IPS DF 19.7 (cell line): Measurements from ENCODE around the gene CEP290.
"Not testable (repeated sequence)": the region's sequence is repeated elsewhere in the genome, so short reads cannot be mapped to it uniquely, and the experiment has no call there.

Experiments used
- DNase-seq: peaks from one replicate; pipeline ENCODE4 v3.0.0-alpha.2; 2013; ENCODE audit warnings: low read depth, low spot score

The CEP290 gene

GRCh38 chr12:88144546-88145468 lies 2.9 kb upstream of the CEP290 start:
- DNase-seq: no peak

DNA sequence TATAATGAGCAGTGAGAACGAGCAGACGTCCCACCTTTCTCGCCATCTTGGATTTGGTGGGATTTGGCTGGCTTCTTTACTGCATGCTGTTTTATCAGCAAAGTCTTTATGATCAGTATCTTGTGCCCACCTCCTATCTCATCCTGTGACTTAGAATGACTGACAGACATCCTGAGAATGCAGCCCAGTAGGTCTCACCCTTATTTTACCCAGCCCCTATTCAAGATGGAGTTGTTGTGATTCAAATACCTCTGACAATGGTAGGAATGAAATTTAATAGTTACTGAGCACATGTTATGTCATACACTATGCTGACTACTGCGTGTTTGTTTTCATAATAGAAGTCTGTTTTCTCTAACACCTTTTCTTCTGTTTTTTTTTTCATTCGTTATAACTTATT lies 2.1 kb upstream of the CEP290 start:
- no peak for DNase-seq

GRCh38 chr12:88142610-88142991 lies 713 bp upstream of the CEP290 start:
- DNase-seq: no peak

GRCh38 chr12:88141425-88141773 lies 489 bp downstream of the CEP290 start:
- DNase-seq: no peak

- not testable (repeated sequence) for DNase-seq
Observed at GRCh38 chr12:88139711-88140110, 2.2 kb downstream of the CEP290 start.

DNA sequence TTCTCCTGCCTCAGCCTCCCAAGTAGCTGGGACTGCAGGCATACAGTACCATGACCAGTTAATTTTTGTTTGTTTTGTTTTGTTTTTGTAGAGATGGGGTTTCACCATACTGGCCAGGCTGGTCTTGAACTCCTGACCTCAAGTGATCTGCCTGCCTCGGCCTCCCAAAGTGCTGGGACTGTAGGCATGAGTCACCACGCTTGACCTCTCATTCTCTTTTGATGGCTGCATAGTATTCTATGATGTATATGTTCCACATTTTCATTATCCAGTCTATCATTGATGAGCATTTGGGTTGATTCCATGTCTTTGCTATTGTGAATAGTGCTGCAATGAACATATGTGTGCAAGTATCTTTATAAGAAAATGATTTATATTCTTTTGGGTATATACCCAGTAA lies 8.7 kb downstream of the CEP290 start:
- not testable (repeated sequence) for DNase-seq

GRCh38 chr12:88132392-88132791 lies 9.5 kb downstream of the CEP290 start:
- no peak for DNase-seq

DNA sequence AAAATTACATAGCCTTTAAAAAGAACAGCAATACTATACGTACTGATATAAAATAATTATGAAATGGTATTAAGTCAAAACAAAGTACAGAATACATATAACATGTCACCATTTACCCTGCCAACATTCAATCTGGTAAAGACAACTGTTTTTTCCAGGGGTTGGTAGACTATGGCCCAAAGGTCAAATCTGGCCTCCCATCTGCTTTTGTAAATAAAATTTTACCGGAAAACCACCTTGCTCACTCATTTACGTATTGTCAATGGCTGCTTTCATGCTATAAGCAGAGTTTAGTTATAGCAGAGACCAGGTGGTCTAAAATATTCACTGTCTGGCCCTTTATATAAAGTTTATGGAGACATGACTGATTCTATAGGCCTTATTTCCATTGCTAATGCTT lies 14.0 kb downstream of the CEP290 start:
- DNase-seq: no peak

- no peak for DNase-seq
Observed at GRCh38 chr12:88127099-88127498, 14.8 kb downstream of the CEP290 start.

- DNase-seq: no peak
Observed at GRCh38 chr12:88122666-88123065, 19.2 kb downstream of the CEP290 start.

GRCh38 chr12:88113871-88114270 lies 28.0 kb downstream of the CEP290 start:
- DNase-seq: no peak

DNA sequence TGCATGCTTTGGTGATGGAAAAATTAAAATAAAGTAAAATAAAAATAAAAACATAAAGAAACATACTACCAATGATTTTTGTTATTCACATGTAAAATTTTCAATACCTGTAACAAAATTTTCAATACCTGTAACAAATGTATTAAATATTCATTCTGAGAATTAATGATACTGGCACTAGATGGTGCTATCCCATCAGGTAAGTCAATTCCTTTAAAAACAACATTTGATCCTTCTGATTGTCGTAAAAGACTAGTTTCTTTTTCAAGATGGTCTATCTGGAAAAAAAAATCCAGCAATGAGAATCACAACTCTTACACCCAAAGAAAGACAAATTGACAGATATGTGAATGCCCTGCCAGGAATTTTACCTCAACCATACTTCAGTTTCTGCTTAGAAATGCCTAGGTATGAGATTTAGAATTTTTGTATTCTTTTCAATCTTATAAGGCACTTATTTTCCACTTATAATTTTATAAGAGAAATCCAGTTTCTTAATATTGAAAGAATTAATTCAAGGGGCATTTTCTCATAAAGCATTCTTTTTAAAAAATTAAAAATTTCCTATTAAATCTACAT lies 30.7 kb downstream of the CEP290 start:
- DNase-seq: no peak

GRCh38 chr12:88108021-88108420 lies 33.9 kb downstream of the CEP290 start:
- no peak for DNase-seq

DNA sequence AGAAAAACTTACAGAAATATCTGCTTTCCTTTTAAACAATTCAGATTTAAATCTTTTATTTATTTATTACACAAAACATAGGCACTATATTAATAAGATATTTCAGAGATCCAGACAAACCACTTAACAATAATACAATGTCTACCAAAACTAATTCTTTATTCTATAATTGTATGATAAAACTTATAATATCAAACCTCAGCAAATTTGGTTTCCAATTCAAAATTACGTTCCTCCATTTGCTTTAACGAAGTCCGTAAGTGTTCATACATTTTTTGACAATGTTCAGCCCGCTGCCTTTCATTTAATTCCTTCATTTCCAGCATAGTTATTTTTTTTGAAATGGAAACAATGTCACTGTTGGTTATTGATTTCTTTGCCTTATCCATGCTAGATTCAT lies 48.3 kb downstream of the CEP290 start:
- no peak for DNase-seq

DNA sequence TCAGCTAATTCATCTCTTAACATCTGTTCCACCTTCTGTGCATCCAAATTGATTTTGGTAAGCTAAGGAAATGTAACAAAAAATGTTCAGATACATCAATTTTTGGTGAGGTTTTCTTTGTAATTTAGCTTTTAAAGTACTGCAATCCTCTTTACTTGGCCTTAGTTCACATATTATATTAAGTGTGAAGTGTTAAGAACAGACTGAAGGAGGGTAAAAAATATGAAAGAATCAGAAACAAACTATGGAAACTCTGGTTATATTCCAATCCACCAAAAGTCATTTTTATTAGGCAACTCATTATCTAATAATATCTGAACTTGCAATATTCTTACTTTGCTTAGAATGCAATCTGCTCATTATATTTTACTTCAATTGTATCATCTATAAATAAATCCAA lies 49.1 kb downstream of the CEP290 start:
- DNase-seq: no peak

- no peak for DNase-seq
Observed at GRCh38 chr12:88084210-88084609, 57.7 kb downstream of the CEP290 start.

GRCh38 chr12:88083634-88084033 lies 58.3 kb downstream of the CEP290 start:
- no peak for DNase-seq

DNA sequence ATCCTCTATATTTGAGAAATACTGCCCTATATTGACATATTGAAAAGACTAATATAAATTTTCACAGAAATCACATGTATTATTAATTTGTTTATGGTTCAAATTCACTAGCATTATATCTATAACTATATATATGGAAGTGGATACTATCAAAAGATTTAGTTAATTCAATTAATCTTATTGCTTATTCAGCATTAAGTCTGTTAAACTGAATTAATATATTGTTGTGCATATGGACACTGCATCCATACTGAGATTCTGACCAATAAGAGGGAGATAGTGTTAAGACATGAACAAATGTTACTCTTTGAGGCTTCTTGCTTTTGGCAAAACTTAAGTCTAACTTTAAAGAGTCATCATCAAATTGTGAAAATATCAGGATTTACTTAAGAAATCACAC lies 60.6 kb downstream of the CEP290 start:
- DNase-seq: no peak

DNA sequence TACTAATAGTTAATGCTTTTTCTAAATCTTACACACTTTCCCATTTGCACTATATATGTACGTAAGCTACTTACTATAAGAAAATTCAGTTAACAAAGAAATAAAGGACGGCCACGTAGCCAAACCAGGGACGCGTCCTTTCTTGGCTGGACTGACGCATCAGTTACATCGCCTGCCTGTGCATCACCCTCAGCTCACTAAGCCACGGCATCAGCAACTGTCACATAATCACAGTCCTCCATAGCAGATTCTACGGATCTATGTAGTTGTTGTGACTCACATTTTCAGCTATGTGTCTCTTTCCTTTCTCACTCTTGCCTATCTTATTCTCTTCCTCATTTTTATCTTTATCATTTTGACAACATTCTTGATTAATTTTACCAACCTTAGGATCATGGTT lies 74.6 kb downstream of the CEP290 start:
- no peak for DNase-seq

DNA sequence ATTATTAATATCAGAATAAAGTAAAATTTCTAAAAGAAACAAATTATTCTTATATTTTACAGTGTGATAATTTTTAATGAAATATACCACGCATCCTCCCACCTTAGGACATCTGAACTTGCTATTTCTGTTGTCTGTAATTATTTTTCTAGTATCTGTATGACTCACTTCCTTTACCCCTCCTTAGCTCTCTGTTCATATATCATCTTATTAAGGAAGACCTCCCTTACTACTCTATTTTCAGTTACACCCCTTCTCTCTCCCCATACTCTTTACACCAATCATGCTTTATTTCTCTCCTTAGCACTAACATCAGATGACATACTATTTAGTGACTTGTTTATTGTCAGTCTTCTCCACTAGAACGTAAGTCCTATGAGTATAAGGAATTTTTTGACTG lies 78.5 kb downstream of the CEP290 start:
- no peak for DNase-seq

DNA sequence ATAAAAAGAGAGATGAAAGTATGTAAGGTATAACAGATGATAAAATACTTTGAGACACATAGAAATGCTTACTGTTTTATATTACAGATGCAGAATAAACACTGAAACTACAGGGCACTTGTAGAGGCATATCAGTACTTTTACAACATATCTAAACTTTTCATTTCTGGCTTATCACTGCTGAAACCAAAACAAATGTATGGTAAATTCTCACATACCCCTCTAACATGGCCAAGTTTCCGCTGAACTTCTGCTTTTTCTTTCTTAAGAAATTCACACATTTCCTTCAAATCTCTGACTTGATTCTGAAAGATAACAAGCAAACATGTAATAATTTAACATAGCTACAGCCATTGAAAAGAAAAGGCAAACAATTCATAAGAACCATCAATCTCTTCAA lies 79.4 kb downstream of the CEP290 start:
- no peak for DNase-seq

DNA sequence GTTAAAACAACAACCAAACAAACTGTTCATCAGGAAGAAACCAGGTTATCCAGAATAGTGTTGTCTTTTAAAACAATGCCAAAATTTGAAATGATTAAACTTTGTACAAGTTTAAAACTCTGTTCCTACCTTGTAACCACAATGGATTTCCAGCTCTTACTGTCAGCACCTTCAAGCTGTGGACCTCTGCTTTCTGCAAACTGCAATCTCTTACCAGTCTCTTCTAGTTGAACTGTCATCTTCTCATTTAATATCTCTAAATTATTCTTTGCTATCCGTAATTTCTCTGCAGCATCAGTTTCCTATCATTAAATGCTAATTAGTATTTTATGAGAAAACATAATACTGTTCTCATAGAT lies 83.2 kb downstream of the CEP290 start:
- DNase-seq: no peak

DNA sequence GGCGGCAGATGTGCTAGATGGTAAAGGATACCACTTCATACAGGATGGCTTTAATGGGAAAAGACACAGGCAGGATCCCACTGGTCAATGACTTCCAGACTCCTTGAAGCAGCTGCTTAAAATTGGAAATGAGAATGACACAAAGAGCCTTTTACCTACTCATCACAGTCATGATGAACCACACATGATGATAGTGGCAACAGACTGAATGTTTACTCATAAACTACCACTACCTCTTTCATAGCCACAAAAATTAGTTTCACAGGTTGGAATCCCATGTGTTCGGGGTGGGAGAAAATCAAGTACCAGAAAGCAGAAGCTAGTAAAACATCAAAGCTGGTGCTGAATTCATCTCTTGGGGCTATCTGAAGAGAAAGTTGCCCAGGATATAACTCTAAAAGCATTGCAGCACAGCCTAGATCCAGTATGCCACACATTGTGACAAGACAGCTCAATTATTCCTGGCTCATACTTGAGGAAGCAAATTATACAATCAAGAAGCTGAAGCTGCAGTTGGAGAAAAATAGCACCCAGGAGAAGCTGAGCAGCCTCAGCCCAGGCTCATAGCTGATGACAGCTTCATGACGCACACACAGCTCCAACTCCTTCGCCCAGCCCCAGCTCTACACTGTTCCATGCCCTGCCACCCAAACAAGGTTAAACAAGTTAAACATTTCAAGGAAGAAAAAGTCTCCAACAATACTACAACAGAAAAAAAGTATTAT lies 83.7 kb downstream of the CEP290 start:
- DNase-seq: no peak
